ENCODE results near the gene CPD.
"Not testable (repeated sequence)": the region's sequence is repeated elsewhere in the genome, so short reads cannot be mapped to it uniquely, and the experiment has no call there.

The CPD gene

DNA sequence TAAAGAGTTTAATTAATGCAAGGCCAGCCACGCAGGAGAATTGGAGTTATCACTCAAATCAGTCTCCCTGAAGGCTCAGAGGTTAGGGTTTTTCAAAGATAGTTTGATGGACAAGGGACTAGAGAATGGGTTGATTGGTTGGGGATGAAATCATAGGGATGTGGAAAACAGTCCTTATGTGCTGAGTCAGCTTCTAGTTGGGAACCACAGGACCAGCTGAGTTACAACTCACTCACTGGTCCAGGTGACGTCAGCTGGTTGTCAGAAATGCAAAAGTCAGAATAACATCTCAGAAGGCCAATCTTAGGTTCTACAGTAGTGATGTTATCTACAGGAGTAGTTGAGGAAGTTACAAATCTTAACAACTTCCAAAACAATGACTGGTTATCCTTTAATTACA is 47.6 kb downstream of the CPD start:
- no peak for TF ChIP-seq JUND (IDR thresholded peaks at IDR 0.05; ENCODE audit: low read depth)
- DNase-seq (ENCODE audit: low read depth in 1 of 2, low spot score in 1 of 2): no peak
- in situ Hi-C loops (cut with HindIII; ENCODE audit: low pct_unique_long_range_greater_than_20kb, low sequenced_read_pairs): no loop called here

DNA sequence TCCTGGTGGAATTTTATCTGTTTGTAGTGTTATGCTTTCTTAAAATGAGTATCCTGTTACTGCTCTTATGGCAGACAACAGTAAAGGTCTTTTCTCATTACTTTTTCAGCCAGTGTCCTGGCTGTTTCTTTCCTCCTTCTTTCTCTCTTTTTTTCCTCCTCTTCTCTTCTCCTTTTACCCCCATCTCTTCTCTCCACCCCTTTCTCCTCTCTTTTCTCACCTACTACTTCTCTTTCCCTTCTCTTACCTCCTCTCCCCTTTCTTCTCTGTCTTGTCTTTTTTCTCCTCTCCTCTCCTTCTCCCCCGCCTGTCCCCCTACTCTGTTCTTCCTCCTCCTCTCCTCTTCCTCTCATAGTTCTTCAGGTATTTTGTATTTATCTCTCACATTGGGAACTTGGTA is 48.9 kb downstream of the CPD start:
- DNase-seq (ENCODE audit: low read depth in 1 of 2, low spot score in 1 of 2): no peak
- in situ Hi-C loops (cut with HindIII; ENCODE audit: low pct_unique_long_range_greater_than_20kb, low sequenced_read_pairs): no loop called here
- no peak for TF ChIP-seq JUND (IDR thresholded peaks at IDR 0.05; ENCODE audit: low read depth)

DNA sequence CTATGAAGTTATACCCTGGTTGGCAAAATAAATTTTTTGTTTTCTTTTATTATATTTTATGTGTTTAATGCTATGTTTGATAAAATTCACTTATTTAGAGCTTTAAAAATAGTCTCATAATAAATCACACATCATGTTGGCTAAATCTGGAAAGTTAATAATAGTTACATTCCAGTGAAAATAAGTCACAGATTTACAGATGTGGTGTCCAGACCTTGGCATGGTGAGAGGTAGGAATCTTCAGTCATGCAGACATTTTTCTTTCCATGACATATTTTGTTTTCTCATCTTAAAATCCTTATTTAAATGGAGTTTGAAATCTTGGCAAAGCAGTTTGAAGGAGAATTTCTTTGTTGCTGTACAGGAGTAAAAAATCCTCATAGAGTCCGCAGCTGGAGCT is 50.4 kb downstream of the CPD start:
- in situ Hi-C loops (cut with HindIII; ENCODE audit: low pct_unique_long_range_greater_than_20kb, low sequenced_read_pairs): no loop called here
- no peak for DNase-seq (ENCODE audit: low read depth in 1 of 2, low spot score in 1 of 2)
- TF ChIP-seq JUND (IDR thresholded peaks at IDR 0.05; ENCODE audit: low read depth): no peak

DNA sequence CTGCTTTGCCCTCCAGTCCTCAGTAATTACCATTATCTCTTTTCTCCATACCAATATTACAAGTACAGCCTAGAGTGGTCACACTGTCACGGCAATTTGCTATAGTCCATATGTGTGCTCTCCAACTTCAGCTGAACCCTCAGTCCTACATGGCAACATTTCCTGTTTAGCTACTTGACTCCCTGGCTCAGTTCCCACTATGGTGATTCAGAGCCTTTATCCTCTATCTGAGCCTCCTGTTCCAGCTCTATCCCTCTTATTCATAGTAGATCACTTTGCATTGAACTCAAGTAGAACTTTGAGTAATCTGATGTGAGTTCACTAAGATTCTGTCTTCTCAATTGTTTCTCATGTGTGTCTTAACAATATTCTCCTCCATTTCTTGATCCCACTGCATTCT is 54.8 kb downstream of the CPD start:
- DNase-seq (ENCODE audit: low read depth in 1 of 2, low spot score in 1 of 2): peak in 1 of 2 experiments; percentile 68
- no peak for TF ChIP-seq JUND (IDR thresholded peaks at IDR 0.05; ENCODE audit: low read depth)
- in situ Hi-C loops (cut with HindIII; ENCODE audit: low pct_unique_long_range_greater_than_20kb, low sequenced_read_pairs): no loop called here

DNA sequence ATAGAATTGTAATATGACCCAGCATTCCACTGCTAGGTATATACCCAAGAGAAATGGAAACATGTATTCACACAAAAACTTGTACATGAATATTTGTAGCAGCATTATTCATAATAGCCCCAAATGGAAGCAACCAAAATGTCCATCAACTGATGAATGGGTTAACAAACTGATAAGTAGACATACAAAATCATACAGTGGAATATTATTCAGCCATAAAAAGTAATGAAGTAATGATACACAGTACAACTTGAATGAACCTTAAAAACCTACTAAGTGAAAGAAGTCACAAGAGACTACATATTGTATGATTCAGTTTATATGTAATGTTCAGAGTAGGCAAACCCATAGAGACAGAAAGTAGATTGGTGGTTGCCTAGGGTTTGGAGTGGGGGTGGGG is 58.0 kb downstream of the CPD start:
- in situ Hi-C loops (cut with HindIII; ENCODE audit: low pct_unique_long_range_greater_than_20kb, low sequenced_read_pairs): no loop called here
- no peak for DNase-seq (ENCODE audit: low read depth in 1 of 2, low spot score in 1 of 2)
- no peak for TF ChIP-seq JUND (IDR thresholded peaks at IDR 0.05; ENCODE audit: low read depth)

DNA sequence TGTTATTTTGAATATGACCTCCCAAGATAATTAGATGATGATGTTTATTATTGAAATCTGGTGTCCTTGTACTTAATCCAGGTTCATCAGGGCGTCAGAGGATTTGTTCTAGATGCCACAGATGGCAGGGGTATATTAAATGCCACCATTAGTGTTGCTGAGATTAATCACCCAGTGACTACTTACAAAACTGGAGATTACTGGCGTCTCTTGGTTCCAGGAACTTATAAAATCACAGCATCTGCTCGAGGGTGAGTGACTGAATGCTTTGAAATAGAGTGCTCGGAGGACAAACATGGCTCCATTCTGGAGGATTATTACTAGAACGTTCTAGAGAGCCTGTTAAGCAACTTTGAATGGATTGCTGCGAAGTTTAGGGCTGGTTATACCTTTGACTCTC is 65.0 kb downstream of the CPD start:
- no peak for TF ChIP-seq JUND (IDR thresholded peaks at IDR 0.05; ENCODE audit: low read depth)
- in situ Hi-C loops (cut with HindIII; ENCODE audit: low pct_unique_long_range_greater_than_20kb, low sequenced_read_pairs): no loop called here
- no peak for DNase-seq (ENCODE audit: low read depth in 1 of 2, low spot score in 1 of 2)

DNA sequence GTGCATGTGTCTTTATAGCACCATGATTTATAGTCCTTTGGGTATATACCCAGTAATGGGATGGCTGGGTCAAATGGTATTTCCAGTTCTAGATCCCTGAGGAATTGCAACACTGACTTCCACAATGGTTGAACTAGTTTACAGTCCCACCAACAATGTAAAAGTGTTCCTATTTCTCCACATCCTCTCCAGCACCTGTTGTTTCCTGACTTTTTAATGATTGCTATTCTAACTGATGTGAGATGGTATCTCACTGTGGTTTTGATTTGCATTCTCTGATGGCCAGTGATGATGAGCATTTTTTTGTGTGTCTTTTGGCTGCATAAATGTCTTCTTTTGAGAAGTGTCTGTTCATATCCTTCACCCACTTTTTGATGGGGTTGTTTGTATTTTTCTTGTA is 67.9 kb downstream of the CPD start:
- DNase-seq (ENCODE audit: low read depth in 1 of 2, low spot score in 1 of 2); in situ Hi-C loops (cut with HindIII; ENCODE audit: low pct_unique_long_range_greater_than_20kb, low sequenced_read_pairs): not testable (repeated sequence)

DNA sequence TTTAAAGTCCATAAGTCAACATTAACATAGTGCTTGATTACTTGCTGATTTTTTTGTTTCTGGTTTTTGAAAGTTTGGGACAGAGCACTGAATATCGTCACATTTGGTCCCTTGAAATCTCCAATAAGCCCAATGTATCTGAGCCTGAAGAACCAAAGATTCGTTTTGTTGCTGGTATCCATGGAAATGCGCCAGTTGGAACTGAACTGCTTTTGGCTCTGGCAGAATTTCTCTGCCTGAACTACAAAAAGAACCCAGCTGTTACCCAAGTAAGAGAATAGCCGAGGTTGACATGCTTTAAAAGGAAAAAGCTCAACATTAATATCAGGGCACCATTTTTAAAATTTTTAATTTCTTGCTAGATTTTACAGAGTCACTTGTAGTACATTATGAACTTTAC is 70.8 kb downstream of the CPD start:
- in situ Hi-C loops (cut with HindIII; ENCODE audit: low pct_unique_long_range_greater_than_20kb, low sequenced_read_pairs): no loop called here
- no peak for DNase-seq (ENCODE audit: low read depth in 1 of 2, low spot score in 1 of 2)
- TF ChIP-seq JUND (IDR thresholded peaks at IDR 0.05; ENCODE audit: low read depth): no peak

DNA sequence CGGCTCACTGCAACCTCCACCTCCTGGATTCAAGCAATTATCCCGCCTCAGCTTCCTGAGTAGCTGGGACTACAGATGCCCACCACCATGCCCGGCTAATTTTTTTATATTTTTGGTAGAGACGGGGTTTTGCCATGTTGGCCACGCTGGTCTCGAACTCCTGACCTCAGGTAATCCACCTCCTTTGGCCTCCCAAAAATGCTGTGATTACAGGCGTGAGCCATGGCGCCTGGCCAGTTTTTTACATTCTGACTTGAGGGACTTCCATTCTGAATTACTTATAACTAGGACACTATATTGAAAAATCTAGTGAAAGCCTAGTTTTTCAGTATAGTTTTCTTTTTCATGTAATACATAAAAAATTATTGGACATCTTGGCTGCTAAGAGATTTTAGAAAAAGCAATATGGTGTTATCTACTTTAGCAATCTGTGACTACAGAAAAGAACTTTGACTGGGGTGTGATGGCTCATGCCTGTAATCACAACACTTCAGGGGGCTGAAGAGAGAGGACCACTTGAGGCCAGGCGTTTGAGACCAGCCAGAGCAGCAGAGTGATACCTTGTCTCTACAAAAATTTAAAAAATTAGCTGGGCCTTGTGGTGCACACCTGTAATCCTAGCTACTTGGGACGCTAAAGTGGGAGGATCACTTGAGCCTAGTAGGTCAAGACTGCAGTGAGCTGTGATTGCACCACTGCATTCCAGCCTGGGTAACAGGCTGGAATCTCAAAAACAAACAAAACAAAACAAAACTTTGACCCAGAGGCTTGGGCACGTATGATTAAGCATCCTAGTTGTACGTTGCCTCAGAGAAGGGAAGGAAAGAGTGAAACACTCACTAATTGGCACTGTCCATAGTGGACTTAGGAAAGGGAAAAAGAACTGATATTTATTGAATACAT is 71.6 kb downstream of the CPD start:
- peak in 1 of 2 experiments; percentile 71 for DNase-seq (ENCODE audit: low read depth in 1 of 2, low spot score in 1 of 2)
- TF ChIP-seq JUND (IDR thresholded peaks at IDR 0.05; ENCODE audit: low read depth): no peak
- in situ Hi-C loops (cut with HindIII; ENCODE audit: low pct_unique_long_range_greater_than_20kb, low sequenced_read_pairs): no loop called here

DNA sequence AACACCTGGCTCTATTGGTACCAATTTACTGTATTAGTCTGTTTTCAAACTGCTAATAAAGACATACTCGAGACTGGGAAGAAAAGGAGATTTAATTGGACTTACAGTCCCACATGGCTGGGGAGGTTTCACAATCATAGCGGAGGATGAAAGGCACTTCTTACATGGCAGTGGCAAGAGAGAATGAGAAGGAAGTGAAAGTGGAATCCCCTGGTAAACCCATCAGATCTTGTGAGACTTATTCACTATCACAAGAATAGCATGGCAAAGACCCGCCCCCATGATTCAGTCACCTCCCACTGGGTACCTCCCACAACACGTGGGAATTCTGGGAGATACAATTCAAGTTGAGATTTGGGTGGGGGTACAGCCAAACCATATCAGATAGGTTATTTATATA is 75.9 kb downstream of the CPD start:
- DNase-seq (ENCODE audit: low read depth in 1 of 2, low spot score in 1 of 2): no peak
- no peak for TF ChIP-seq JUND (IDR thresholded peaks at IDR 0.05; ENCODE audit: low read depth)
- in situ Hi-C loops (cut with HindIII; ENCODE audit: low pct_unique_long_range_greater_than_20kb, low sequenced_read_pairs): no loop called here

DNA sequence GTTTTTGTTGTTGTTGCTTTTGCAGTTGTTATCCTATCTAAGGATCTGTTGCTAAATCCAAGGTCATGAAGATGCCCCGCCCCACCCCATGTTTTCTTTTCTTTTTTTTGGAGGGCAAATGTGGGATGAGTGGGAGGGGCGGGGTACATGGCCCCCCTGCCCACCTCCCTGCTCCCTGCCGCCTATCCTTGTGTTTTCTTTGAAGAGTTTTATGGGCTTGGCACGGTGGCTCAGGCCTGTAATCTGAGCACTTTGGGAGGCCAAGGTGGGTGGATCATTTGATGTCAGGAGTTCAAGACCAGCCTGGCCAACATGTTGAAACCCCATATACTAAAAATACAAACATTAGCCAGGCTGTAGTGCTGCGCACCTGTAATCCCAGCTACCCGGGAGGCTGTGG is 79.6 kb downstream of the CPD start:
- DNase-seq (ENCODE audit: low read depth in 1 of 2, low spot score in 1 of 2): no peak
- in situ Hi-C loops (cut with HindIII; ENCODE audit: low pct_unique_long_range_greater_than_20kb, low sequenced_read_pairs): no loop called here
- TF ChIP-seq JUND (IDR thresholded peaks at IDR 0.05; ENCODE audit: low read depth): no peak

DNA sequence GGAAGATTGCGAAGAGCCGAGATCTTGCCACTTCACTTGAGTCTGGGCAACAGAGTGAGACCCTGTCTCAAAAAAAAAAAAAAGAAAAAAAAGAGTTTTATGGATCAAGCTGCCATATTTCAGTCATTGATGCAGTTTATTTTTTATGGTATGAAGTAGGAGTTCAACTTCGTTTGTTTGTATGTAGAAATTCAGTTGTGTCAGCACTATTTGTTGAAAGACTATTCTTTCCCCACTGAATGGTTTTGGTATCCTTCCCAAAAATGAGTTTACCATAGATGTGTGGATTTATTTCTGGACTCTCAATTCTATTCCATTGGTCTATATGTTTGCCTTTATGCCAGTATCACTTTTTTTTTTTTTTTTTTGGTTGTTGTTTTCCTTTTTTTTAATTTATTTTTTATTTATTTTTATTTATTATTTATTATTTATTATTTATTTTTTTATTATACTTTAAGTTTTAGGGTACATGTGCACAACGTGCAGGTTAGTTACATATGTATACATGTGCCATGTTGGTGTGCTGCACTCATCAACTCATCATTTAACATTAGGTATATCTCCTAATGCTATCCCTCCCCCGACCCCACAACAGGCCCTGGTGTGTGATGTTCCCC is 80.2 kb downstream of the CPD start:
- in situ Hi-C loops (cut with HindIII; ENCODE audit: low pct_unique_long_range_greater_than_20kb, low sequenced_read_pairs); DNase-seq (ENCODE audit: low read depth in 1 of 2, low spot score in 1 of 2): not testable (repeated sequence)

DNA sequence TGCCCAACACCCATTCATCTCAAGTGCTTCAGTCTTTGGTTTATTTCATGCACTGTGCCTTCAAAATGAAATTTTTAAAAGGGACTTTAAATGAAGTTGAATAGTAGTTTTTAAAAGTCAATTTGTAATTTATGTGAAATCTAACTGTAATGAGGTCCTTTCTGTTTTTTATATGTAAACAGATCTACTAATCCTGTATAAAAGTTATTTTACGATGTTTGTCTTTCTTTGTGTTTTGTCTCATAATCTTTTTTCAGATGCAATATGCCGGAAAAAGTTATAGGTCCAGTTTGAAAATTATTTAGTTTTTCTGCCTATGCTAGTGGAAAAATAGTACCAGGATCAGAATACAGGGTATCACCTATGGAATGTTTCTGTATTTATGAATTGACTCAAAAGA is 89.7 kb downstream of the CPD start:
- TF ChIP-seq JUND (IDR thresholded peaks at IDR 0.05; ENCODE audit: low read depth): no peak
- no peak for DNase-seq (ENCODE audit: low read depth in 1 of 2, low spot score in 1 of 2)
- in situ Hi-C loops (cut with HindIII; ENCODE audit: low pct_unique_long_range_greater_than_20kb, low sequenced_read_pairs): no loop called here
